A549 (cell line): ENCODE measurements around the gene AKR1E2. TPM values are rescaled to one million over a fixed set of nuclear protein-coding genes. Genes with fewer than 3 reads are reported as not detected.
A peak's percentile ranks its signal among the peaks of the same experiment; 100 is the strongest.

Experiments
- ATAC-seq, 2 experiments: fragments of 200-7000 bp in 1 of 2; fragments of >200 bp in 1 of 2; cut with Nextera tagmentation in 1 of 2; cut with Tn5 transposase in 1 of 2; 3 replicates each; pipeline versions ENCODE4 v1.8.0 to v1.9.1; 2018 to 2020; ENCODE audit warnings: mild to moderate bottlenecking in 1 of 2, moderate library complexity in 1 of 2
- CTCF ChIA-PET: fragments of 300-600 bp; sonication (Branson Sonifier 250); formaldehyde crosslinking; extraction: SDS; loops from one replicate; lab custom pipeline; 2021; ENCODE audit warnings: antibody characterized with exemption, inconsistent platforms; lab: Yijun Ruan, JAX
- POLR2A ChIA-PET: fragments of 350-600 bp; formaldehyde crosslinking; extraction: SDS; loops from one replicate; lab custom pipeline; 2021; ENCODE audit warnings: antibody characterized with exemption, inconsistent platforms; lab: Yijun Ruan, JAX
- DNase-seq, 2 experiments: peaks; one replicate each; pipeline versions ENCODE4 v3.0.0 to v3.0.0-alpha.2; 2011 to 2016; ENCODE audit warnings: low read depth in 1 of 2, low spot score in 1 of 2
- FAIRE-seq: peaks from 2 replicates; lab custom pipeline; 2011; peaks lifted over from hg19 to GRCh38; lab: Jason Lieb, UNC
- H3K27ac ChIP-seq, 2 experiments: fragments of >200 bp; sonication (Bioruptor Twin); formaldehyde crosslinking; 3 replicates each; pipeline ENCODE4 v1.5.1; 2016 to 2017
- H3K4me1 ChIP-seq: fragments of >200 bp; sonication (Bioruptor Twin); formaldehyde crosslinking; 3 replicates; pipeline ENCODE4 v1.6.1; 2016
- H3K4me2 ChIP-seq: fragments of >200 bp; sonication (Bioruptor Twin); formaldehyde crosslinking; 3 replicates; pipeline ENCODE4 v1.6.1; 2016
- H3K4me3 ChIP-seq: fragments of >200 bp; sonication (Bioruptor Twin); formaldehyde crosslinking; 3 replicates; pipeline ENCODE4 v1.5.1; 2016
- H3K9me3 ChIP-seq: fragments of >200 bp; sonication (Bioruptor Twin); formaldehyde crosslinking; 3 replicates; pipeline ENCODE4 v1.6.1; 2016
- CBX2 ChIP-seq: fragments of 200-600 bp; sonication (generic); IDR thresholded peaks from 2 replicates; pipeline ENCODE4 v1.6.1; 2016; ENCODE audit warnings: low read depth, mild to moderate bottlenecking, borderline replicate concordance
- CBX8 ChIP-seq: fragments of 200-600 bp; sonication (generic); IDR thresholded peaks from 2 replicates; pipeline ENCODE4 v1.6.1; 2016
- CEBPB ChIP-seq, 2 experiments: fragments of >200 bp in 1 of 2; sonication (Bioruptor Twin) in 1 of 2; formaldehyde crosslinking in 1 of 2; IDR thresholded peaks; 2 replicates each; pipeline ENCODE4 v1.6.1; 2012 to 2016
- CHD4 ChIP-seq: fragments of 200-600 bp; sonication (generic); IDR thresholded peaks from 2 replicates; pipeline ENCODE4 v1.6.1; 2016; ENCODE audit warnings: antibody characterized with exemption, mild to moderate bottlenecking, borderline replicate concordance
- EHMT2 ChIP-seq: fragments of 200-600 bp; sonication (generic); IDR thresholded peaks from 2 replicates; pipeline ENCODE4 v1.6.1; 2016; ENCODE audit warnings: antibody characterized with exemption, low read depth, mild to moderate bottlenecking, moderate library complexity
- FOSL2 ChIP-seq, 2 experiments: fragments of 450-650 bp in 1 of 2; fragments of >200 bp in 1 of 2; sonication (Bioruptor Twin) in 1 of 2; formaldehyde crosslinking; IDR thresholded peaks; 2 replicates each; pipeline versions ENCODE4 v1.5.0 to v1.6.1; 2016 to 2020; ENCODE audit warnings: mild to moderate bottlenecking in 1 of 2, moderate library complexity in 1 of 2
- HES2 ChIP-seq: fragments of >200 bp; sonication (Bioruptor Twin); formaldehyde crosslinking; IDR thresholded peaks from 2 replicates; pipeline ENCODE4 v1.6.1; 2016
- HEYL ChIP-seq: fragments of 250-450 bp; sonication (Bioruptor Pico); IDR thresholded peaks from 2 replicates; pipeline ENCODE4 v1.8.0; 2021; ENCODE audit warnings: mild to moderate bottlenecking, moderate library complexity
- HMGXB4 ChIP-seq: fragments of 250-450 bp; sonication (Bioruptor Pico); IDR thresholded peaks from 2 replicates; pipeline ENCODE4 v1.5.0; 2021; ENCODE audit warnings: mild to moderate bottlenecking, moderate library complexity, borderline replicate concordance
- HOXA7 ChIP-seq: fragments of 250-450 bp; sonication (Bioruptor Pico); IDR thresholded peaks from 2 replicates; pipeline ENCODE4 v1.5.0; 2020; ENCODE audit warnings: mild to moderate bottlenecking, moderate library complexity
- JUNB ChIP-seq: fragments of >200 bp; sonication (Bioruptor Twin); formaldehyde crosslinking; IDR thresholded peaks from 2 replicates; pipeline ENCODE4 v1.6.1; 2016
- KDM1A ChIP-seq: fragments of 200-600 bp; sonication (generic); IDR thresholded peaks from 2 replicates; pipeline ENCODE4 v1.6.1; 2016; ENCODE audit warnings: low read depth, mild to moderate bottlenecking
- MYC ChIP-seq: IDR thresholded peaks from 2 replicates; pipeline ENCODE4 v1.6.1; 2012; ENCODE audit warnings: mild to moderate bottlenecking, inconsistent platforms, low read length, improper control_type of control experiment, borderline replicate concordance
- NFE2L2 ChIP-seq: fragments of 150-350 bp; conservative IDR thresholded peaks from 2 replicates; pipeline ENCODE4 v1.6.1; 2014; ENCODE audit warnings: low read length
- NPAS2 ChIP-seq: fragments of 250-450 bp; sonication (Bioruptor Pico); IDR thresholded peaks from 2 replicates; pipeline ENCODE4 v1.8.0; 2022; ENCODE audit warnings: mild to moderate bottlenecking, moderate library complexity, borderline replicate concordance
- NR3C1 ChIP-seq: fragments of >200 bp; sonication (Bioruptor Twin); formaldehyde crosslinking; IDR thresholded peaks from 3 replicates; pipeline ENCODE4 v1.6.1; 2017
- RARB ChIP-seq: fragments of 250-450 bp; sonication (Bioruptor Pico); IDR thresholded peaks from 2 replicates; pipeline ENCODE4 v1.8.0; 2021; ENCODE audit warnings: mild to moderate bottlenecking, moderate library complexity
- RCOR1 ChIP-seq: fragments of 150-350 bp; IDR thresholded peaks from 2 replicates; pipeline ENCODE4 v1.6.1; 2014; ENCODE audit warnings: antibody characterized with exemption, low read length, low read depth
- TP53 ChIP-seq: fragments of 250-450 bp; sonication (Bioruptor Pico); IDR thresholded peaks from 2 replicates; pipeline ENCODE4 v1.5.0; 2021; ENCODE audit warnings: mild to moderate bottlenecking, moderate library complexity
- ZC3H11A ChIP-seq: fragments of 450-650 bp; IDR thresholded peaks from 2 replicates; pipeline ENCODE4 v1.6.1; 2014; ENCODE audit warnings: antibody characterized with exemption, mild to moderate bottlenecking
- ZFP36 ChIP-seq: fragments of 450-650 bp; IDR thresholded peaks from 2 replicates; pipeline ENCODE4 v1.6.1; 2014; ENCODE audit warnings: borderline replicate concordance; ENCODE audit not compliant: partially characterized antibody
- ZSCAN20 ChIP-seq: fragments of 250-450 bp; sonication (Bioruptor Pico); IDR thresholded peaks from 2 replicates; pipeline ENCODE4 v1.8.0; 2022; ENCODE audit warnings: mild to moderate bottlenecking, moderate library complexity
- WGBS: methylation state at CpG from one replicate; pipeline ENCODE4 v1.1.6; 2017; ENCODE audit errors: missing lambda C conversion rate; 5-methylcytosine and 5-hydroxymethylcytosine counted together
- polyA plus RNA-seq, 4 experiments: library from polyadenylated mRNA; depleted of rRNA in 3 of 4; stranded (reverse); fragments of >200 nt; fragmentation: RNase III in 1 of 4; extraction: RNeasy Plus Mini Kit Qiagen cat#74134 plus additional on column Dnase treatment in 1 of 4; gene quantifications; 2 replicates in 3 of 4; 3 replicates in 1 of 4; pipeline ENCODE4 v1.2.3, GENCODE V29; 2011 to 2017
- TF ChIP-seq, protein P1 (sequence below): fragments of 450-650 bp; IDR thresholded peaks from 2 replicates; pipeline ENCODE4 v1.6.1; 2014; ENCODE audit warnings: antibody characterized with exemption
- TF ChIP-seq, protein P2 (sequence below): fragments of 150-350 bp; IDR thresholded peaks from 2 replicates; pipeline ENCODE4 v1.6.1; 2014; ENCODE audit warnings: low read depth, mild to moderate bottlenecking, low read length

The AKR1E2 gene
- polyA plus RNA-seq, 2 of the 4 experiments (the other 2 are of a cell fraction), result 11.2 to 17.5 TPM

DNA sequence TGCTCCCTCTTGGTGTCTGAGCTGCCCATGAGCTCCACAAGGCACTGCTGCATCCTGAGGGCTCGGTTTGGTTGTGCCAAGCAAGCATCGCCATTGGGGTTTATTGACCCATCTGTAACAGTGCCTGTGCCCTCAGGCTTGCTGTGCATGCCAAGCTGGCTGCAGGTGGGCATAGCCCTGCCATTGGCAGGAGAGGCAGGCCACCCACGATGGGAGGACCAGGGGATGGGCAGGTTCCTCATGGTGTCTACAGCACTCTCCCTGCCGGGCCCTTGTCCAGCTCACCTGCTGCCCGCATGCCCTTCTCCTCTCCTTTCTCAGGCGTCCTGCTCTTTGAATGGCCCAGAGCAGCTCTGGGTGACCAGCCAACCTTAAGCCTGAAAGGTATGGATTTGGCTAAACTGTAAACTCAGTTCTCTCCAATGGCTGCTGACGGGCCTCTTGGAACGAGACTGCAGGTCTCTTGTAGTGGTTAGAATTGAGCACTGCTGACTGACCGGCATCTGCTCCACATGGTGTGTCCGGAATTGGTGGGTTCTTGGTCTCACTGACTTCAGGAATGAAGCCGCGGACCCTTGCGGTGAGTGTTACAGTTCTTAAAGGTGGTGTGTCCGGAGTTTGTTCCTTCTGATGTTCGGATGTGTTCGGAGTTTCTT lies 17.6 kb downstream of the AKR1E2 start:
- Histone ChIP-seq H3K4me1 (peaks cover 27% of the 10 kb centered on the region), H3K27ac (no peak overlapping the region), H3K4me3 (no peak overlapping the region), H3K9me3 (no peaks in the 10 kb centered on the region), H3K4me2 (no peak overlapping the region)
- no peak for ATAC-seq
- FAIRE-seq, result no peak
- TF ChIP-seq RARB (CRISPR knock-in tag) (no peak), CHD4 (no peak), NR3C1 (no peak), NPAS2 (CRISPR knock-in tag) (no peak), MYC (no peak), JUNB (no peak)
- TF ChIP-seq, protein P1, sequence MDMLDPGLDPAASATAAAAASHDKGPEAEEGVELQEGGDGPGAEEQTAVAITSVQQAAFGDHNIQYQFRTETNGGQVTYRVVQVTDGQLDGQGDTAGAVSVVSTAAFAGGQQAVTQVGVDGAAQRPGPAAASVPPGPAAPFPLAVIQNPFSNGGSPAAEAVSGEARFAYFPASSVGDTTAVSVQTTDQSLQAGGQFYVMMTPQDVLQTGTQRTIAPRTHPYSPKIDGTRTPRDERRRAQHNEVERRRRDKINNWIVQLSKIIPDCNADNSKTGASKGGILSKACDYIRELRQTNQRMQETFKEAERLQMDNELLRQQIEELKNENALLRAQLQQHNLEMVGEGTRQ, result no peak
- TF ChIP-seq, protein P2, sequence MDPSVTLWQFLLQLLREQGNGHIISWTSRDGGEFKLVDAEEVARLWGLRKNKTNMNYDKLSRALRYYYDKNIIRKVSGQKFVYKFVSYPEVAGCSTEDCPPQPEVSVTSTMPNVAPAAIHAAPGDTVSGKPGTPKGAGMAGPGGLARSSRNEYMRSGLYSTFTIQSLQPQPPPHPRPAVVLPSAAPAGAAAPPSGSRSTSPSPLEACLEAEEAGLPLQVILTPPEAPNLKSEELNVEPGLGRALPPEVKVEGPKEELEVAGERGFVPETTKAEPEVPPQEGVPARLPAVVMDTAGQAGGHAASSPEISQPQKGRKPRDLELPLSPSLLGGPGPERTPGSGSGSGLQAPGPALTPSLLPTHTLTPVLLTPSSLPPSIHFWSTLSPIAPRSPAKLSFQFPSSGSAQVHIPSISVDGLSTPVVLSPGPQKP, result no peak
- no peak for DNase-seq
- ChIA-PET CTCF (interaction anchor here (0.9 to 2.0 kb wide), 5 partner anchors 16 to 590 kb away, joined by 3 to 7 read pairs (median 4); no protein-coding TSS in a partner anchor), POLR2A (interaction anchor here (1.4 kb wide), 1 partner anchor 18 kb away, joined by 4 read pairs; the partner anchor contains the start of gene AKR1E2)
- 89% methylated on average over 16 of the region's 16 CpGs for WGBS

DNA sequence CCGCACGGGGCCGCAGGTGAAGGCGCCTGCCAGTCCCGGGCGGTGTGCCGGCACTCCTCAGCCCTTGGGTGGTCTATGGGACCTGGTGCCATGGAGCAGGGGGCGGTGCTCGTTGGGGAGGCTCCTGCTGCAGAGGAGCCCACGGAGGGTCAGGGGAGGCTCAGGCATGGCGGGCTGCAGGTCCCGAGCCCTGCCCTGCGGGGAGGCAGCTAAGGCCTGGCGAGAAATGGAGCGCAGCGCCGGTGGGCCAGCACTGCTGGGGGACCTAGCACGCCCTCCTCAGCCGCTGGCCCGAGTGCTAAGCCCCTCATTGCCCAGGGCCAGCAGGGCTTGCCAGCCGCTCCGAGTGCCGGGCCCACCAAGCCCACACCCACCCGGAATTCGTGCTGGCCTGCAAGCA lies 18.9 kb downstream of the AKR1E2 start:
- Histone ChIP-seq H3K4me1 (peaks cover 38% of the 10 kb centered on the region), H3K4me3 (no peak overlapping the region), H3K4me2 (no peak overlapping the region), H3K9me3 (no peaks in the 10 kb centered on the region), H3K27ac (peak overlapping the region in 1 of 2 experiments; percentile 24; a peak in 1 of 6 replicates)
- ATAC-seq, result no peak
- WGBS, result 98% methylated on average over 8 of the region's 25 CpGs
- no peak for DNase-seq
- ChIA-PET POLR2A (no interaction called here), CTCF (interaction anchor here (2.0 kb wide), 1 partner anchor 30 kb away, joined by 6 read pairs; no protein-coding TSS in a partner anchor)
- TF ChIP-seq NFE2L2, result no peak
- TF ChIP-seq CEBPB (IDR thresholded peaks at IDR 0.05), result no peak
- TF ChIP-seq CBX2, result no peak
- no peak for TF ChIP-seq FOSL2 (IDR thresholded peaks at IDR 0.05)
- no peak for TF ChIP-seq FOSL2 (CRISPR knock-in tag; IDR thresholded peaks at IDR 0.05)
- TF ChIP-seq HES2, result no peak
- TF ChIP-seq ZFP36, result no peak
- TF ChIP-seq KDM1A, result no peak
- no peak for TF ChIP-seq CBX8
- no peak for TF ChIP-seq CHD4
- TF ChIP-seq HEYL (CRISPR knock-in tag), result no peak
- no peak for TF ChIP-seq TP53 (CRISPR knock-in tag)
- no peak for TF ChIP-seq NPAS2 (CRISPR knock-in tag)
- no peak for TF ChIP-seq RCOR1
- no peak for TF ChIP-seq JUNB
- no peak for TF ChIP-seq HOXA7 (CRISPR knock-in tag)
- TF ChIP-seq HMGXB4 (CRISPR knock-in tag), result no peak
- no peak for TF ChIP-seq ZSCAN20
- no peak for TF ChIP-seq EHMT2
- TF ChIP-seq ZC3H11A, result no peak
- FAIRE-seq, result no peak
